Smooth muscle cell (in vitro differentiated cells): ENCODE results near the gene GABPB1. TPM values are rescaled to one million over a fixed set of nuclear protein-coding genes. Genes with fewer than 3 reads are reported as not detected.

Experiments
- DNase-seq: peaks from one replicate; lab custom pipeline; 2025; ENCODE audit not compliant: unreplicated experiment; lab: John Stamatoyannopoulos, UW
- H2AFZ ChIP-seq: fragments of 200-600 bp; sonication (generic); 2 replicates; pipeline ENCODE4 v1.6.0; 2016; ENCODE audit warnings: antibody characterized with exemption, low read depth, mild to moderate bottlenecking
- H3F3A ChIP-seq: fragments of 200-600 bp; sonication (generic); 2 replicates; pipeline ENCODE4 v1.6.0; 2017; ENCODE audit warnings: antibody characterized with exemption, low read depth
- H3K27ac ChIP-seq: fragments of 200-600 bp; sonication (generic); 2 replicates; pipeline ENCODE4 v1.5.1; 2016; ENCODE audit warnings: low read depth, mild to moderate bottlenecking
- H3K27me3 ChIP-seq: fragments of 200-600 bp; sonication (generic); 2 replicates; pipeline ENCODE4 v1.6.1; 2016; ENCODE audit warnings: low read depth, mild to moderate bottlenecking
- H3K36me3 ChIP-seq: fragments of 200-600 bp; sonication (generic); 2 replicates; pipeline ENCODE4 v1.5.1; 2016; ENCODE audit warnings: low read depth
- H3K4me1 ChIP-seq: fragments of 200-600 bp; sonication (generic); 2 replicates; pipeline ENCODE4 v1.5.1; 2016; ENCODE audit warnings: low read depth
- H3K4me2 ChIP-seq: fragments of 200-600 bp; sonication (generic); 2 replicates; pipeline ENCODE4 v1.6.0; 2016; ENCODE audit warnings: mild to moderate bottlenecking
- H3K4me3 ChIP-seq: fragments of 200-600 bp; sonication (generic); 2 replicates; pipeline ENCODE4 v1.5.1; 2016; ENCODE audit warnings: mild to moderate bottlenecking
- H3K79me2 ChIP-seq: fragments of 200-600 bp; sonication (generic); 2 replicates; pipeline ENCODE4 v1.6.0; 2016; ENCODE audit warnings: low read depth, mild to moderate bottlenecking
- H3K9ac ChIP-seq: fragments of 200-600 bp; sonication (generic); 2 replicates; pipeline ENCODE4 v1.6.0; 2016; ENCODE audit warnings: low read depth
- H3K9me3 ChIP-seq: fragments of 200-600 bp; sonication (generic); replicated peaks from 2 replicates; pipeline ENCODE4 v1.5.1; 2016; ENCODE audit warnings: low read depth
- H4K20me1 ChIP-seq: fragments of 200-600 bp; sonication (generic); 2 replicates; pipeline ENCODE4 v1.6.0; 2016; ENCODE audit warnings: low read depth
- CTCF ChIP-seq: fragments of 200-600 bp; sonication (generic); IDR thresholded peaks from 2 replicates; pipeline ENCODE4 v1.5.1; 2017; ENCODE audit warnings: borderline replicate concordance, mild to moderate bottlenecking, antibody characterized with exemption; ENCODE audit not compliant: insufficient read depth, poor library complexity, severe bottlenecking
- WGBS: methylation state at CpG from one replicate; pipeline ENCODE4 v1.1.7; 2016; ENCODE audit warnings: low lambda C conversion rate; 5-methylcytosine and 5-hydroxymethylcytosine counted together
- polyA plus RNA-seq: library from polyadenylated mRNA; unstranded; fragments of >200 nt; fragmentation: Nextera tagmentation; extraction: Ambion mirVana; gene quantifications from 2 replicates; pipeline ENCODE4 v1.2.1, GENCODE V29; 2016
- total RNA-seq: library from RNA; depleted of rRNA; stranded (reverse); fragments of >200 nt; gene quantifications from 2 replicates; pipeline ENCODE4 v1.2.3, GENCODE V29; 2014

GABPB1 gene
- total and polyA plus RNA-seq, 2 experiments from 2014 or later = 24.1 to 49.3 TPM

- H3K79me2 ChIP-seq = no peaks in the 10 kb centered on the region
- H2AFZ ChIP-seq = no peak overlapping the region
- no peak overlapping the region for H3K27ac ChIP-seq
- no peaks in the 10 kb centered on the region for H3K9me3 ChIP-seq
- DNase-seq = no peak
- WGBS = 65% methylated on average over 2 of the region's 2 CpGs
- no peak for TF ChIP-seq CTCF
- H3K4me3 ChIP-seq = no peak overlapping the region
- no peaks in the 10 kb centered on the region for H3K4me1 ChIP-seq
- H3K36me3 ChIP-seq = no peaks in the 10 kb centered on the region
- H3F3A ChIP-seq = no peaks in the 10 kb centered on the region
- H4K20me1 ChIP-seq = no peaks in the 10 kb centered on the region
- no peak overlapping the region for H3K9ac ChIP-seq
- peaks cover 24% of the 10 kb centered on the region for H3K27me3 ChIP-seq
- no peak overlapping the region for H3K4me2 ChIP-seq
These were observed 87.4 kb downstream of the GABPB1 start for GRCh38 chr15:50267577-50267976.

- H2AFZ ChIP-seq = no peak within 1 kb of the TSS
- H3K36me3 ChIP-seq = no peaks in the 10 kb centered on the region
- H3K4me3 ChIP-seq = no peak within 1 kb of the TSS
- peaks cover 24% of the 10 kb centered on the region for H3K27me3 ChIP-seq
- H3K9me3 ChIP-seq = no peaks in the 10 kb centered on the region
- no peak within 1 kb of the TSS for H3K9ac ChIP-seq
- H4K20me1 ChIP-seq = no peaks in the 10 kb centered on the region
- no peak for TF ChIP-seq CTCF
- no peaks in the 10 kb centered on the region for H3F3A ChIP-seq
- H3K4me1 ChIP-seq = no peaks in the 10 kb centered on the region
- no peak within 1 kb of the TSS for H3K4me2 ChIP-seq
- WGBS = 70% methylated on average over 9 of the region's 9 CpGs
- no peaks in the 10 kb centered on the region for H3K79me2 ChIP-seq
- no peak within 1 kb of the TSS for H3K27ac ChIP-seq
- DNase-seq = no peak
These were observed 89.4 kb downstream of the GABPB1 start, which contains the start of gene HDC for GRCh38 chr15:50265620-50266019. HDC (minus strand) TSS chr15:50265726; CDS start chr15:50265623, 103 bp downstream.

GRCh38 chr15:50262533-50262932 lies 92.5 kb downstream of the GABPB1 start:
- WGBS = 94% methylated on average over 4 of the region's 4 CpGs
- H3K79me2 ChIP-seq = no peaks in the 10 kb centered on the region
- no peak overlapping the region for H3K4me2 ChIP-seq
- peaks cover 14% of the 10 kb centered on the region for H3K27me3 ChIP-seq
- no peaks in the 10 kb centered on the region for H4K20me1 ChIP-seq
- no peak overlapping the region for H3K4me3 ChIP-seq
- no peak for DNase-seq
- H3K27ac ChIP-seq = no peak overlapping the region
- no peak overlapping the region for H2AFZ ChIP-seq
- H3K9me3 ChIP-seq = no peaks in the 10 kb centered on the region
- no peak overlapping the region for H3K9ac ChIP-seq
- H3K36me3 ChIP-seq = no peaks in the 10 kb centered on the region
- H3K4me1 ChIP-seq = no peaks in the 10 kb centered on the region
- no peaks in the 10 kb centered on the region for H3F3A ChIP-seq
- TF ChIP-seq CTCF = no peak

- TF ChIP-seq CTCF = no peak
- H3K4me1 ChIP-seq = no peaks in the 10 kb centered on the region
- no peaks in the 10 kb centered on the region for H3K9me3 ChIP-seq
- H3F3A ChIP-seq = no peaks in the 10 kb centered on the region
- H3K4me2 ChIP-seq = no peak overlapping the region
- no peak overlapping the region for H2AFZ ChIP-seq
- no peaks in the 10 kb centered on the region for H3K79me2 ChIP-seq
- no peak for DNase-seq
- no peak overlapping the region for H3K4me3 ChIP-seq
- no peak overlapping the region for H3K9ac ChIP-seq
- no peaks in the 10 kb centered on the region for H4K20me1 ChIP-seq
- 90% methylated on average over 3 of the region's 3 CpGs for WGBS
- H3K27ac ChIP-seq = no peak overlapping the region
- peaks cover 14% of the 10 kb centered on the region for H3K27me3 ChIP-seq
- H3K36me3 ChIP-seq = no peaks in the 10 kb centered on the region
These were observed 93.0 kb downstream of the GABPB1 start for GRCh38 chr15:50261981-50262380.
